Stomach smooth muscle (tissue), 2 donors: ENCODE results near the gene MYL2.

Source experiments
- H3K27ac ChIP-seq: one replicate; pipeline ENCODE4 v1.7.0; 2013; ENCODE audit warnings: mild to moderate bottlenecking, low read length, inconsistent platforms
- H3K27me3 ChIP-seq, 2 donors: one replicate each; pipeline ENCODE4 v1.7.0; 2013; ENCODE audit warnings: low read length in 2 of 2; ENCODE audit not compliant: insufficient read depth in 2 of 2, control insufficient read depth in 1 of 2
- H3K36me3 ChIP-seq, 2 donors: one replicate each; pipeline ENCODE4 v1.7.0; 2013; ENCODE audit warnings: low read length in 2 of 2; ENCODE audit not compliant: control insufficient read depth in 2 of 2, insufficient read depth in 2 of 2
- H3K4me1 ChIP-seq: one replicate; pipeline ENCODE4 v1.7.0; 2013; ENCODE audit warnings: low read length; ENCODE audit not compliant: control insufficient read depth, insufficient read depth
- H3K4me3 ChIP-seq, 2 donors: one replicate each; pipeline ENCODE4 v1.7.0; 2013; ENCODE audit warnings: low read length in 2 of 2
- H3K9ac ChIP-seq, 2 donors: one replicate each; pipeline ENCODE4 v1.7.0; 2013; ENCODE audit warnings: low read length in 2 of 2, mild to moderate bottlenecking in 1 of 2
- H3K9me3 ChIP-seq, 2 donors: one replicate each; pipeline ENCODE4 v1.7.0; 2013; ENCODE audit warnings: low read length in 2 of 2; ENCODE audit not compliant: control insufficient read depth in 2 of 2
- donor health status: healthy.
- donor health status: Pancreatic carcinoma.

MYL2 gene

DNA sequence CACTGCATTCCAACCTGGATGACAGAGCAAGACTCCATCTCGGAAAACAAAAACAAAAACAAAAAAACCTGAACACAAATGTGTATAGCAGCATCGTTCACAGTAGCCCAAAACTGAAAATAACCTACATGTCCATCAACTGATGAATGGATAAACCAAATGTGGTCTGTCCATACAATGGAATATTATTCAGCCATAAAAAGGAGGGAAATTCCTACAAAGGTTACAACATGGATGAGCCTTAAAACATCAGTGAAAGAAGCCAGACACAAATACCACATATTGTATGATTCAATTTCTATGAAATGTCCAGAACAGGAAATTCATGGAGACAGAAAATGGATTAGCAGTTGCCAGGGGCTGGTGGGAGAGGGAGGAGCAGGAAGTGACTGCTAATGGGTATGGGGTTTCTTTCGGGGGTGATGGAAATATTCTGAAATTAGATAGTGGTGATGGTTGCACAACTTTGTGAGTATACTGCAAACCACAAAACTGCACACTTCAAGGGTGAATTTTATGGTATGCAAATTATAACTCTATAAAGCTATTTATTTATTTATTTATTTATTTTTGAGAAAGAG, 4.0 kb downstream of the MYL2 start:
- H3K27ac ChIP-seq, result no peak overlapping the region
- H3K36me3 ChIP-seq, result no peaks in the 10 kb centered on the region
- no peak overlapping the region for H3K4me3 ChIP-seq

DNA sequence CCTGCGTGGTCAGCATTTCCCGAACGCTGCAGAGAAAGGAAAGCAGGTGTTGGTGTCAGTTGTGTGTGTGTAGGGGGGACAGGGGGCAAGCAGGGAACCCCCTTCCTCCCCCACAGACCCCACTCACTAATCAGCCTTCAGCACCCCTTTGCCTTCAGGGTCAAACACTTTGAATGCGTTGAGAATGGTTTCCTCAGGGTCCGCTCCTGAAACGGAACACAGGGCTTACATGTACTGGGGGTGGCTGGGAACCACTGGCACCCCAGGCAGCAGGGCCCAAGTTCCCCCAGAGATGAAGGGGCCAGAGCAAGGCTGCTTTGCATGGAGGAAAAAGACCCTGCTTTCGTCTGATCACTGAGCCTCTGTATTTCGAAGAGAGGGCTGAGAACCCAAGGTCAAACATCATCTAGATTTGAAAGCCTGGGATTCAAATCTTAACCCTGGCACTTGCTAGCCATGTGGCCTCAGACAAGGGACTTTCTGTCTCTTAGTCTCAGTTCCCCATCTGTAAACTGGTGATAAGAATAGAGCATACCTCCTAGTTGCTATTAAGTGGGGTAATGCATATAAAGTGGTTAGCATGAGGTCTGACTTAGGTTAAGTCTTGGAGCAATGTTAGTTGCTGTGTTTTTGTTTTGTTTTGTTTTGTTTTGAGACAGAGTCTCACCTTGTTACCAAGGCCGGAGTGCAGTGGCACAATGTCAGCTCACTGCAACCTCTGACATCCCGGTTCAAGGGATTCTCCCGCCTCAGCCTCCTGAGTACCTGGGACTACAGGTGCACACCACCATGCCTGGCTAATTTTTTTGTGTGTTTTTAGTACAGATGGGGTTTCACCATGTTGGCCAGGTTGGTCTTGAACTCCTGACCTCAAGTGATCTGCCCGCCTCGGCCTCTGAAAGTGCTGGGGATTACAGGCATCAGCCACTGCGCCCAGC, 7.0 kb downstream of the MYL2 start:
- no peak overlapping the region for H3K9ac ChIP-seq
- H3K4me1 ChIP-seq, result no peaks in the 10 kb centered on the region
- peaks cover 5% of the 10 kb centered on the region in 2 donors for H3K27me3 ChIP-seq
- H3K36me3 ChIP-seq, result no peaks in the 10 kb centered on the region
- H3K4me3 ChIP-seq, result no peak overlapping the region
- H3K27ac ChIP-seq, result no peak overlapping the region
- H3K9me3 ChIP-seq, result no peaks in the 10 kb centered on the region

More for the DNA sequence above, 4.0 kb downstream of the MYL2 start:
- peaks cover 0 to 5% of the 10 kb centered on the region in 2 donors for H3K27me3 ChIP-seq
- H3K4me1 ChIP-seq, result no peaks in the 10 kb centered on the region
- no peak overlapping the region for H3K9ac ChIP-seq
- no peaks in the 10 kb centered on the region for H3K9me3 ChIP-seq

DNA sequence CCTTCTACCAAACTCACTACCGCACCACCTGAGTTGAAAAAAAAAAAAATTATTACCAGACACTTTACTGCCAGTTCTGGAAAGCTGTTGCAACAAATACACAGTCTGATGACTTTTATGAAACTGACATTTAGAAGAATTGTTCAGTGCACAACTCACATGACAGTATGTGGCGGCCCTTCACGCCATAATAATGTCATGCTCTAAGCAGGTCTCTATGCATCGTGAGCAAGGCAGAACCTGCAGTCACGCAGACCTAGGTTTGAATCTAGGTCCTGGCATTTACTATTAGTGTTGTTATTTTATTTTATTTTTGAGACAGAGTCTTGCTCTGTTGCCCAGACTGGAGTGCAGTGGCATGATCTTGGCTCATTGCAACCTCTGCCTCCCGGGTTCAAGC, 8.1 kb downstream of the MYL2 start:
- H3K4me3 ChIP-seq, result no peak overlapping the region
- peaks cover 5 to 6% of the 10 kb centered on the region in 2 donors for H3K27me3 ChIP-seq
- H3K4me1 ChIP-seq, result no peaks in the 10 kb centered on the region
- H3K9me3 ChIP-seq, result no peaks in the 10 kb centered on the region
- no peak overlapping the region for H3K27ac ChIP-seq
- no peak overlapping the region for H3K9ac ChIP-seq
- H3K36me3 ChIP-seq, result no peaks in the 10 kb centered on the region

DNA sequence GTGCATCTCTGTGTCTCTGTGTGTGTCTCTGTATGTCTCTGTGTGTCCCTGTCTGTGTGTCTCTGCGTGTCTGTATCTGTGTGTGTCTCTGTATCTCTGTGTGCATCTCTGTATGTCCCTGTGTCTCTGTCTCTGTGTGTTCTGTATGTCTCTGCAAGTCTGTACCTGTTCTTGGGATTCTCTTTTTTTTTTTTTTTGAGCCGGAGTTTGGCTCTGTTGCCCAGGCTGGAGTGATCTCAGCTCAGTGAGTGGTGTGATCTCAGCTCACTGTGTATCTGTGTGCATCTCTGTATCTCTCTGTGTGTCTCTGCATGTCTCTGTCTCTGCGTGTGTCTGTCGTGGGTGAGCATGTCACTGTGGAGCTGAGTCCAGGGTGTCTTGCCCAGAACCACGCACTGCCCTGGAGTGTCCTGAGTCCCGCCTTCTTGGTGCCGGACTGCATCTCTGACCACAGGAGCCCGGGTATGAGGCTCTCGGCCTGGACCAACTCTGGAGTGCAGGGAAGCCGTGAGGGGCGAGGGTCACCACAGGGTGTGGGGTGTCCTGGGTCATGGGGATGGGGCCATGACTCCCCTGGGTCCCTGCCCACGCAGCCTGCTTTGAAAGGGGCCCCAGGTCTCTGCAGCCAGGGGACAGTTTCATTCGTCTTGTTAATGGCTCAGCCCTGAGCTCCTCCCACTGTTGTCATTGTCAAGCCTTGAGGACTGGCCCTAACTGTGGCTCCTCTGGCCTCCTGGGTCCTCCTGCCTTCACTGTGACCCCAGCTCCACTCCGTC, 11.8 kb downstream of the MYL2 start:
- no peaks in the 10 kb centered on the region for H3K36me3 ChIP-seq
- H3K27ac ChIP-seq, result no peak overlapping the region
- H3K27me3 ChIP-seq, result peaks cover 5 to 11% of the 10 kb centered on the region in 2 donors
- no peaks in the 10 kb centered on the region for H3K9me3 ChIP-seq
- H3K4me1 ChIP-seq, result no peaks in the 10 kb centered on the region
- no peak overlapping the region for H3K4me3 ChIP-seq
- H3K9ac ChIP-seq, result no peak overlapping the region

DNA sequence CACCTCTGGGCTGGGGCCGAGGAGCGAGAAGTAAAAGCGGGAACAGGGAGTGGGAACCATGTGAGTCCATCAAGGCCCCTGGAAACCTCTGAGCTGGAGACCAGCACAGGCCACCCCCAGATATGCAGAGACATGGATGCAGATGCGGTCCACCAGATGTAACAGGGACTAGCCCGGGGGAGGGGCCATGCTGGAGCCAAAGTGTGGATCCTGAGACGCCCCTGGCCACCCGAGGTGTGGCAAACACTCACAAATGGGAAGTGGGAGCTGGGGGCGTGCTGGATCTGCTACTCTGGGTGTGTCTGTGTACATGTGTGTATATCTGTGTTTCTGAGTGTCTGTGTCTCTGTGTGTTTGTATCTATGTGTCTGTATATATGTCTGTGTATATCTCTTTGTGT, 12.8 kb downstream of the MYL2 start:
- Histone ChIP-seq H3K4me1 (no peaks in the 10 kb centered on the region), H3K27me3 (peaks cover 5 to 11% of the 10 kb centered on the region in 2 donors), H3K9me3 (no peaks in the 10 kb centered on the region), H3K36me3 (no peaks in the 10 kb centered on the region), H3K27ac (no peak overlapping the region), H3K9ac (no peak overlapping the region), H3K4me3 (no peak overlapping the region)

DNA sequence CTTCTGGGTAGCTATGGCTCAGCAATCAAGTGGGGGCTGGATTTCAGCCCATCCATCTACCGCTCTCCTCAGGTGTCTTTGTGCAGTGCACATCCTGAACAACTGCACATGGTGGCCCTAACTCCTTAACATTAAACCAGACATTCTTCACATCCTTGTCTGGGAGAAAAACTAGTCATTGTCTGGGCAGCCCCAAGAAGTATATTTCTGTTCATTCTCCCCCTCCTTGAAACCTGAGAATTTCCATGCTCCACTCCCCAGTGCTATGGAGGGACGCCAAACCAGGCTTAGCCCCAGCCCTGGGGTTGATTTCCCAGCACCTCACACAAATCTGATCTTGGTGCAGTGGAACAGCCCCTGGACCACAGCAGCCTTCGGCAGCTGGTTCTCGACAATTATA, 13.4 kb downstream of the MYL2 start:
- H3K27ac ChIP-seq, result no peak overlapping the region
- H3K27me3 ChIP-seq, result peaks cover 5 to 11% of the 10 kb centered on the region in 2 donors
- no peaks in the 10 kb centered on the region for H3K36me3 ChIP-seq
- H3K9ac ChIP-seq, result no peak overlapping the region
- H3K4me1 ChIP-seq, result no peaks in the 10 kb centered on the region
- H3K9me3 ChIP-seq, result no peaks in the 10 kb centered on the region
- no peak overlapping the region for H3K4me3 ChIP-seq

DNA sequence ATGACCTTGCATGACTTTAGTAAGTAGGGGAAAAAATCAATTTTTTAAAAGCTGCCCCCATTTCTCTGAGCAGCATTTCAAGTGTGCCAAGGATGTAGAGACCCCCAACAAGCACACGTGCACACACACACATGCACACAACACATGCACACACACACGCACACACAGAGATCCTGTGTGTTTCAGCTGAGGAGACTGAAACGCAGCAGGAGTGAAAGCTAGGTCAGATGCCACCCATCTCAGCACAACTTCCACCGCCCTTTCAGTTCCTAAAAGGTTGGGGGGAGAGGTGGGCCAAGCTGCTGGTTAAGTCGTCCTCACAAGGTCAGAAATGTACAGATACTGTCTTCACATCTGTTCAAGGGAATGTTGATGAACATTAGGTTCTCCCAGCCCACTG, 13.9 kb downstream of the MYL2 start:
- H3K9me3 ChIP-seq, result no peaks in the 10 kb centered on the region
- no peak overlapping the region for H3K9ac ChIP-seq
- H3K4me3 ChIP-seq, result no peak overlapping the region
- no peaks in the 10 kb centered on the region for H3K36me3 ChIP-seq
- peaks cover 5 to 11% of the 10 kb centered on the region in 2 donors for H3K27me3 ChIP-seq
- no peaks in the 10 kb centered on the region for H3K4me1 ChIP-seq
- no peak overlapping the region for H3K27ac ChIP-seq

DNA sequence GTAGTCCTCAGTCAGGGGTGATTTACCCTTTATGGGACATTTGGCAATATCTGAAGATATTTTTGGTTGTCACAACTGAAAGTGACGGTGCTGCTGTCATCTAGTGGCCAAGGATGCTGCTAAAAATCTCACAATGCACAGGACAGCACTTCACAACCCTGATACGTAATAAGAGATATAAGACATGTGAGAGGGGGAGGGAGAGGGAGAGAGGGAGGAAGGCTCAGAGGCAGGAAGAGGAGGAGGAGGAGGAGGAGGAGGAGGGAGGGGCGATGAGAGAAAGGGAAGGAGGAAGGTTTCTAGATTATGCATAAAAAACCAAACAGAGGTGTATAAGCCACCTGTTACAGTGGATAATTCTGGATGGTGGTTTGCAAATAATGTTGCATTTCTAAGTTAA, 14.3 kb downstream of the MYL2 start:
- H3K36me3 ChIP-seq, result no peaks in the 10 kb centered on the region
- H3K4me1 ChIP-seq, result no peaks in the 10 kb centered on the region
- H3K27ac ChIP-seq, result no peak overlapping the region
- no peaks in the 10 kb centered on the region for H3K9me3 ChIP-seq
- peaks cover 5 to 11% of the 10 kb centered on the region in 2 donors for H3K27me3 ChIP-seq
- H3K9ac ChIP-seq, result no peak overlapping the region
- no peak overlapping the region for H3K4me3 ChIP-seq

DNA sequence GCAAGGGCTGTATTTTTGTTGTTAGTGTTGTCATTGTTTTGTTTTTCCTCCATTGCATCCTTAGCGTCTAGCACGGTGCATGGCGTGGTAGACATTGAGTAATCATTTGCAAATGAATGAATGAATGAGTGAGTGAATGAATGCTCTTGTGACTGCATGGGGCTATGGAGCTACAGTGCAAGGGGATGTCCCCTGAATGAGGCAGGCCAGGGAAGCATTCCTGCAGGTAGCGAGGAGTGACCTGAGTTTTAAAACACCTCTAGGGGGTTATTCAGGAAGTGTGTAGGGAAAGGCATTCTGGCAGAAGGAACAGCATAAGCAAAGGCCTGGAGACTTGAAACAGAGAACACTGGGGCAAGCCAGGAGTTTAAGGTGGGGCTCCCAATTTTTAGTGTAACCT, 16.9 kb downstream of the MYL2 start:
- no peaks in the 10 kb centered on the region for H3K4me1 ChIP-seq
- no peak overlapping the region for H3K9ac ChIP-seq
- H3K27me3 ChIP-seq, result peaks cover 0 to 7% of the 10 kb centered on the region in 2 donors
- H3K36me3 ChIP-seq, result no peaks in the 10 kb centered on the region
- no peak overlapping the region for H3K27ac ChIP-seq
- no peak overlapping the region for H3K4me3 ChIP-seq
- peaks cover 0 to 2% of the 10 kb centered on the region in 2 donors for H3K9me3 ChIP-seq

DNA sequence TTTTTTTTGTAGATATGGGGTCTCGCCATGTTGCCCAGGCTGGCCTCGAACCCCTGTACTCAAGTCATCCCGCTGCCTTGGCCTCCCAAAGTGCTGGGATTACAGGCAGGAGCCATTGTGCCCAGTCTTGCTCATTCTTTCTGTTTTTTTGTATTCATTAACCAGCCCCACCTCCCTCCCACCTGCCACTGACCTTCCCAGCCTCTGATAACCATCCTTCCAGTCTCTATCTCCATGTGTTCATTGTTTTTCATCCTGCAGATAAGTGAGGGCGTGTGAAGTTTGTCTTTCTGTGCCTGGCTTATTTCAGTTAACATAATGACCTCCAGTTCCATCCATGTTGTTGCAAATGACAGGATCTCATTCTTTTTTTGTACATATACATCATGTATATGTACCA, 19.0 kb downstream of the MYL2 start:
- Histone ChIP-seq H3K27me3 (peaks cover 0 to 4% of the 10 kb centered on the region in 2 donors), H3K9ac (no peak overlapping the region), H3K36me3 (no peaks in the 10 kb centered on the region), H3K27ac (no peak overlapping the region), H3K4me1 (no peaks in the 10 kb centered on the region), H3K9me3 (peaks cover 0 to 2% of the 10 kb centered on the region in 2 donors), H3K4me3 (no peak overlapping the region)
